ENCODE measurements around the gene ATRIP. TPM values are rescaled to one million over a fixed set of nuclear protein-coding genes. Genes with fewer than 3 reads are reported as not detected.
A peak's percentile ranks its signal among the peaks of the same experiment; 100 is the strongest.

Gene ATRIP
- total and polyA plus RNA-seq, 10 of the 15 experiments (the other 5 are each of a cell fraction or from before 2014, with no cell fraction given): 1.4 to 16.0 (median 10.1) TPM

DNA sequence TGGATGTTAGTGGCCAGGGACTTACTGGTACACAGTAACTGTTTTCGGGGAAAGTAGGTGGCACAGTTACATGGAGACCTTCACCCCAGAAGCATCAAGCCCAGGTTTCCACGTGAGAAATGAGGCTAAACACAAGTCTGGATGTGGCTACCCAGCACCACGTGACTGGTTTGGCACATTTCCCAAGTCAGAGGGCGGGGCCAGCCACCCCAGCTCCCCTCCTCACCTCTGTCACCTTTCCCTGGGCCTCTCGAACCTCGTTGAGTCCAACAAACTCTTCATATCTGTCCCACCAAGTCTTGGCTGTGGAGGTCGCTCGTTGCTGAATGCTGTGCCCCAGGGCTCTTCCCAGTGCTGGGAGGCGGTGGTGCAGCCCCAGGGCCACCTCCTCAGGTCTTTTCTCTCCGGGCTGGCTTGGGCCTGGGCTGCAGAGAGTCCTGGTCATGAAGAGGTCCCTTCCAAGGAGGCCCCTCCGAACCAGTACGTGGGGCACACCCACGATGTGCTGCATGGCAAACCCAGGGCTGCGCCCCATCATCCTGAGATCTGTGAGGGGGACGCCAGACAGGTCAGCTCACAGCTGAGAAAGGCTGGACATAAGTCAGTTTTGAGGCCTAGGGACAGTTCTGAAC is 11.8 kb upstream of the ATRIP start:
- FAIRE-seq: no peak
- POLR2A ChIA-PET: no interaction called here

DNA sequence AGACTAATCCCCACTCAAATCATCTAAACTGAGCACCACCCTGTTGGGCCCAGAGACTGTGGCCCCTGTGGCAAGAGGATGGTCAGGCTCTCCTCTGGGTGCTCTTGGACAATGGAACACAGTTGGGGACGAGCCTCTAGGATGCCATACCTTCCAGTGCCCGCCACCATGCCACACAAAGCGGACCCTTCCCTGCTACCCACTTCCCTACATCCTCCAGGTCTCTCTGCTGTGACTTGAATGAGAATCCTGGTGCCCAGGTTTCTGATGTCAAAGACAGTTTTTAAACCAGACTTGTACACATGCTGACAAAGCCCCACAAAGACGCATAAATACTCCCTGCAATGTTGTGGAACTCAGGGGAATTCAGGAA is 11.3 kb upstream of the ATRIP start:
- H3K4me3 ChIP-seq: no peak overlapping the region
- RAD21 ChIA-PET (ENCODE audit: unreplicated experiment): interaction anchor here (1.3 to 4.9 kb wide), 27 partner anchors 9 to 250 kb away, joined by 3 to 259 read pairs (median 13); partner anchors contain the start of genes CDC25A, PFKFB4 and ZNF589
- no peaks in the 10 kb centered on the region for H3K9me3 ChIP-seq (replicated peaks; ENCODE audit: control insufficient read depth, insufficient read depth, low read length)
- peaks cover 2 to 16% of the 10 kb centered on the region in 2 experiments; a peak in 2 of 4 replicates for H3K36me3 ChIP-seq (ENCODE audit: control insufficient read depth in 2 of 2, insufficient read depth in 2 of 2, low read length in 1 of 2)
- CTCF ChIA-PET: interaction anchor here (1.0 to 12.5 kb wide), 45 partner anchors 8 to 913 kb away, joined by 3 to 757 read pairs (median 17); partner anchors contain the start of genes ATRIP, CAMP, CDC25A and NME6
- H3K79me2 ChIP-seq (ENCODE audit: control insufficient read depth, insufficient read depth, low read length): peaks cover 14% of the 10 kb centered on the region
- FAIRE-seq (no peak), ATAC-seq (no peak), DNase-seq (ENCODE audit: low read depth, low spot score) (no peak)
- H3K27ac ChIP-seq (ENCODE audit: control insufficient read depth, insufficient read depth): no peak overlapping the region
- 39% methylated on average over 4 of the region's 4 CpGs for WGBS (ENCODE audit: insufficient coverage, insufficient replicate concordance, low lambda C conversion rate, missing lambda C conversion rate)
- no peak overlapping the region for H2AFZ ChIP-seq (ENCODE audit: control insufficient read depth, low read depth, low read length)
- SMC1A ChIA-PET (ENCODE audit: uncharacterized antibody, unreplicated experiment): interaction anchor here (0.6 to 11.5 kb wide), 32 partner anchors 9 to 269 kb away, joined by 3 to 287 read pairs (median 9); partner anchors contain the start of genes ATRIP, CDC25A, PFKFB4 and SLC26A6
- no peak overlapping the region for H3K4me2 ChIP-seq (ENCODE audit: control insufficient read depth, insufficient read depth)
- no peaks in the 10 kb centered on the region for H3K27me3 ChIP-seq (replicated peaks in 1 of 2; ENCODE audit: control insufficient read depth in 2 of 2, insufficient read depth in 2 of 2, low read length in 1 of 2)
- intact Hi-C loops (cut with micrococcal nuclease; ENCODE audit: unreplicated experiment) (no loop called here), in situ Hi-C loops (cut with MboI) (loop anchor here (5.0 kb wide), 3 partner anchors 33 to 203 kb away; no protein-coding TSS in a partner anchor)
- no TSS peak for BruUV-seq (replicated peaks)
- POLR2A ChIA-PET: interaction anchor here (1.2 to 2.4 kb wide), 4 partner anchors 35 to 241 kb away, joined by 4 to 11 read pairs (median 5); no protein-coding TSS in a partner anchor
- peaks cover 26% of the 10 kb centered on the region for H3K4me1 ChIP-seq (ENCODE audit: control insufficient read depth, insufficient read depth, low read length)
- no peak overlapping the region for H3K9ac ChIP-seq (ENCODE audit: control insufficient read depth, insufficient read depth, low read length)
- no peaks in the 10 kb centered on the region for H4K20me1 ChIP-seq (ENCODE audit: control insufficient read depth, insufficient read depth)
- TF ChIP-seq, protein P1, sequence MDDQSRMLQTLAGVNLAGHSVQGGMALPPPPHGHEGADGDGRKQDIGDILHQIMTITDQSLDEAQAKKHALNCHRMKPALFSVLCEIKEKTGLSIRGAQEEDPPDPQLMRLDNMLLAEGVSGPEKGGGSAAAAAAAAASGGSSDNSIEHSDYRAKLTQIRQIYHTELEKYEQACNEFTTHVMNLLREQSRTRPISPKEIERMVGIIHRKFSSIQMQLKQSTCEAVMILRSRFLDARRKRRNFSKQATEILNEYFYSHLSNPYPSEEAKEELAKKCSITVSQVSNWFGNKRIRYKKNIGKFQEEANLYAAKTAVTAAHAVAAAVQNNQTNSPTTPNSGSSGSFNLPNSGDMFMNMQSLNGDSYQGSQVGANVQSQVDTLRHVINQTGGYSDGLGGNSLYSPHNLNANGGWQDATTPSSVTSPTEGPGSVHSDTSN (IDR thresholded peaks at IDR 0.05; ENCODE audit: insufficient replicate concordance, low read depth, low read length): no peak
- TF ChIP-seq YBX1 (IDR thresholded peaks at IDR 0.05): no peak
- TF ChIP-seq DPF2 (IDR thresholded peaks at IDR 0.05): no peak
- TF ChIP-seq PAX5 (IDR thresholded peaks at IDR 0.05; ENCODE audit: borderline replicate concordance, low read depth, low read length): no peak
- TF ChIP-seq POLR2AphosphoS2 (IDR thresholded peaks at IDR 0.05; ENCODE audit: low read depth, low read length): no peak
- TF ChIP-seq, protein P2, sequence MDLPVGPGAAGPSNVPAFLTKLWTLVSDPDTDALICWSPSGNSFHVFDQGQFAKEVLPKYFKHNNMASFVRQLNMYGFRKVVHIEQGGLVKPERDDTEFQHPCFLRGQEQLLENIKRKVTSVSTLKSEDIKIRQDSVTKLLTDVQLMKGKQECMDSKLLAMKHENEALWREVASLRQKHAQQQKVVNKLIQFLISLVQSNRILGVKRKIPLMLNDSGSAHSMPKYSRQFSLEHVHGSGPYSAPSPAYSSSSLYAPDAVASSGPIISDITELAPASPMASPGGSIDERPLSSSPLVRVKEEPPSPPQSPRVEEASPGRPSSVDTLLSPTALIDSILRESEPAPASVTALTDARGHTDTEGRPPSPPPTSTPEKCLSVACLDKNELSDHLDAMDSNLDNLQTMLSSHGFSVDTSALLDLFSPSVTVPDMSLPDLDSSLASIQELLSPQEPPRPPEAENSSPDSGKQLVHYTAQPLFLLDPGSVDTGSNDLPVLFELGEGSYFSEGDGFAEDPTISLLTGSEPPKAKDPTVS (IDR thresholded peaks at IDR 0.05; ENCODE audit: low read depth, low read length): no peak

More for the DNA sequence above, 11.8 kb upstream of the ATRIP start:
- no peak overlapping the region for H3K4me3 ChIP-seq
- BruUV-seq (replicated peaks): no TSS peak
- ATAC-seq (no peak), DNase-seq (ENCODE audit: low read depth, low spot score) (no peak)
- CTCF ChIA-PET: interaction anchor here (1.0 to 12.5 kb wide), 12 partner anchors 17 to 395 kb away, joined by 3 to 757 read pairs (median 62); partner anchors contain the start of genes CAMP and PFKFB4
- H3K9me3 ChIP-seq (replicated peaks; ENCODE audit: control insufficient read depth, insufficient read depth, low read length): no peaks in the 10 kb centered on the region
- H3K9ac ChIP-seq (ENCODE audit: control insufficient read depth, insufficient read depth, low read length): no peak overlapping the region
- H4K20me1 ChIP-seq (ENCODE audit: control insufficient read depth, insufficient read depth): no peaks in the 10 kb centered on the region
- in situ Hi-C loops (cut with MboI): loop anchor here (5.0 kb wide), 3 partner anchors 32 to 202 kb away; no protein-coding TSS in a partner anchor
- TF ChIP-seq, protein P3, sequence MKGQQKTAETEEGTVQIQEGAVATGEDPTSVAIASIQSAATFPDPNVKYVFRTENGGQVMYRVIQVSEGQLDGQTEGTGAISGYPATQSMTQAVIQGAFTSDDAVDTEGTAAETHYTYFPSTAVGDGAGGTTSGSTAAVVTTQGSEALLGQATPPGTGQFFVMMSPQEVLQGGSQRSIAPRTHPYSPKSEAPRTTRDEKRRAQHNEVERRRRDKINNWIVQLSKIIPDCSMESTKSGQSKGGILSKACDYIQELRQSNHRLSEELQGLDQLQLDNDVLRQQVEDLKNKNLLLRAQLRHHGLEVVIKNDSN (IDR thresholded peaks at IDR 0.05; ENCODE audit: borderline replicate concordance, extremely low read length, insufficient read depth, low read depth, low read length): peak; percentile 61
- TF ChIP-seq SMAD5 (IDR thresholded peaks at IDR 0.05; ENCODE audit: low read depth): no peak
- peaks cover 9% of the 10 kb centered on the region for H3K79me2 ChIP-seq (ENCODE audit: control insufficient read depth, insufficient read depth, low read length)
- H3K27ac ChIP-seq (ENCODE audit: control insufficient read depth, insufficient read depth): no peak overlapping the region
- H3K27me3 ChIP-seq (replicated peaks in 1 of 2; ENCODE audit: control insufficient read depth in 2 of 2, insufficient read depth in 2 of 2, low read length in 1 of 2): no peaks in the 10 kb centered on the region
- H3K36me3 ChIP-seq (ENCODE audit: control insufficient read depth in 2 of 2, insufficient read depth in 2 of 2, low read length in 1 of 2): peaks cover 2 to 16% of the 10 kb centered on the region in 2 experiments; a peak in 2 of 4 replicates
- SMC1A ChIA-PET (ENCODE audit: uncharacterized antibody, unreplicated experiment): interaction anchor here (0.9 to 11.5 kb wide), 4 partner anchors 33 to 204 kb away, joined by 3 to 287 read pairs (median 34); no protein-coding TSS in a partner anchor
- RAD21 ChIA-PET (ENCODE audit: unreplicated experiment): interaction anchor here (2.7 to 3.5 kb wide), 2 partner anchors 33 to 34 kb away, joined by 28 to 259 read pairs; no protein-coding TSS in a partner anchor
- no peak overlapping the region for H3K4me2 ChIP-seq (ENCODE audit: control insufficient read depth, insufficient read depth)
- intact Hi-C loops (cut with micrococcal nuclease; ENCODE audit: unreplicated experiment): no loop called here
- 76% methylated on average over 15 of the region's 15 CpGs for WGBS (ENCODE audit: insufficient coverage, insufficient replicate concordance, low lambda C conversion rate, missing lambda C conversion rate)
- H3K4me1 ChIP-seq (ENCODE audit: control insufficient read depth, insufficient read depth, low read length): peaks cover 29% of the 10 kb centered on the region
- H2AFZ ChIP-seq (ENCODE audit: control insufficient read depth, low read depth, low read length): no peak overlapping the region

Measured in GM12878 (cell line).